ENCODE data around the gene F10.

GRCh38 chr13:113077566-113077952, 45.0 kb upstream of the F10 start:
- TF ChIP-seq REST (IDR thresholded peaks at IDR 0.05; ENCODE audit: borderline replicate concordance) (no peak), CTCF (IDR thresholded peaks at IDR 0.05; ENCODE audit: poor library complexity, severe bottlenecking) (no peak), POLR2AphosphoS5 (IDR thresholded peaks at IDR 0.05) (no peak), EZH2 (IDR thresholded peaks at IDR 0.05; ENCODE audit: borderline replicate concordance, insufficient read depth, low read length, poor library complexity, severe bottlenecking) (no peak), RAD21 (conservative IDR thresholded peaks at IDR 0.05) (no peak), SMC3 (conservative IDR thresholded peaks at IDR 0.05; ENCODE audit: poor library complexity) (no peak), TAF1 (IDR thresholded peaks at IDR 0.05; ENCODE audit: low read depth) (no peak), MXI1 (conservative IDR thresholded peaks at IDR 0.05; ENCODE audit: poor library complexity, severe bottlenecking) (no peak)

Measured in neural cell (in vitro differentiated cells).